Neural crest cell (in vitro differentiated cells): ENCODE data around the gene CNTNAP2. TPM values are rescaled to one million over a fixed set of nuclear protein-coding genes. Genes with fewer than 3 reads are reported as not detected.

Experiments used
- DNase-seq: peaks from one replicate; pipeline ENCODE4 v3.0.0; 2021; ENCODE audit warnings: low read depth, mixed read lengths, low spot score
- H3K27ac Mint-ChIP-seq: one replicate; pipeline ENCODE4 v1.8.0; 2021; ENCODE audit warnings: mild to moderate bottlenecking, mixed read lengths; ENCODE audit not compliant: unreplicated experiment
- H3K27me3 Mint-ChIP-seq: 2 replicates; pipeline ENCODE4 v1.8.0; 2021; ENCODE audit warnings: low read depth, mild to moderate bottlenecking, mixed read lengths
- H3K36me3 Mint-ChIP-seq: 2 replicates; pipeline ENCODE4 v1.8.0; 2021; ENCODE audit warnings: low read depth, mild to moderate bottlenecking, mixed read lengths
- H3K4me1 Mint-ChIP-seq: 2 replicates; pipeline ENCODE4 v1.8.0; 2021; ENCODE audit warnings: mixed read lengths
- H3K4me3 Mint-ChIP-seq: one replicate; pipeline ENCODE4 v1.8.0; 2021; ENCODE audit warnings: mild to moderate bottlenecking, mixed read lengths
- H3K9me3 Mint-ChIP-seq: 2 replicates; pipeline ENCODE4 v1.8.0; 2021; ENCODE audit warnings: mixed read lengths
- CTCF ChIP-seq: fragments of 200-600 bp; sonication (generic); conservative IDR thresholded peaks from 2 replicates; pipeline ENCODE4 v1.5.0; 2021; ENCODE audit warnings: antibody characterized with exemption, mild to moderate bottlenecking
- total RNA-seq: library from RNA; stranded (reverse); gene quantifications from 2 replicates; pipeline ENCODE4 v1.2.1, GENCODE V29; 2021

The CNTNAP2 gene
- total RNA-seq, 1 donor from 2014 or later: 12.9 TPM

- no peak for DNase-seq
- H3K4me1 Mint-ChIP-seq: no peaks in the 10 kb centered on the region
- no peaks in the 10 kb centered on the region for H3K27me3 Mint-ChIP-seq
- H3K27ac Mint-ChIP-seq: peak overlapping the region; percentile 80
- TF ChIP-seq CTCF: no peak
- H3K36me3 Mint-ChIP-seq: no peaks in the 10 kb centered on the region
- H3K4me3 Mint-ChIP-seq: no peak overlapping the region
- no peaks in the 10 kb centered on the region for H3K9me3 Mint-ChIP-seq
Measured at GRCh38 chr7:147524726-147525250, 1408.2 kb downstream of the CNTNAP2 start.

GRCh38 chr7:147525325-147525724 lies 1408.7 kb downstream of the CNTNAP2 start:
- no peaks in the 10 kb centered on the region for H3K27me3 Mint-ChIP-seq
- H3K36me3 Mint-ChIP-seq: no peaks in the 10 kb centered on the region
- H3K4me3 Mint-ChIP-seq: no peak overlapping the region
- no peaks in the 10 kb centered on the region for H3K4me1 Mint-ChIP-seq
- no peak overlapping the region for H3K27ac Mint-ChIP-seq
- TF ChIP-seq CTCF: no peak
- no peaks in the 10 kb centered on the region for H3K9me3 Mint-ChIP-seq
- no peak for DNase-seq

GRCh38 chr7:147535701-147536111 lies 1419.1 kb downstream of the CNTNAP2 start:
- Mint-ChIP-seq H3K27ac (no peak overlapping the region), H3K27me3 (no peaks in the 10 kb centered on the region), H3K9me3 (peaks cover under 1% of the 10 kb centered on the region), H3K4me1 (no peaks in the 10 kb centered on the region), H3K4me3 (no peak overlapping the region), H3K36me3 (no peaks in the 10 kb centered on the region)
- TF ChIP-seq CTCF: no peak
- no peak for DNase-seq

GRCh38 chr7:147539685-147540084 lies 1423.1 kb downstream of the CNTNAP2 start:
- H3K4me1 Mint-ChIP-seq: no peaks in the 10 kb centered on the region
- no peak overlapping the region for H3K27ac Mint-ChIP-seq
- DNase-seq: no peak
- H3K36me3 Mint-ChIP-seq: peaks cover 3% of the 10 kb centered on the region
- peaks cover 3% of the 10 kb centered on the region for H3K9me3 Mint-ChIP-seq
- H3K4me3 Mint-ChIP-seq: no peak overlapping the region
- H3K27me3 Mint-ChIP-seq: no peaks in the 10 kb centered on the region
- no peak for TF ChIP-seq CTCF

GRCh38 chr7:147540743-147541142 lies 1424.1 kb downstream of the CNTNAP2 start:
- DNase-seq: no peak
- H3K4me3 Mint-ChIP-seq: no peak overlapping the region
- H3K9me3 Mint-ChIP-seq: peaks cover 3% of the 10 kb centered on the region
- H3K27me3 Mint-ChIP-seq: no peaks in the 10 kb centered on the region
- H3K27ac Mint-ChIP-seq: no peak overlapping the region
- no peaks in the 10 kb centered on the region for H3K4me1 Mint-ChIP-seq
- no peak for TF ChIP-seq CTCF
- peaks cover 3% of the 10 kb centered on the region for H3K36me3 Mint-ChIP-seq
